ENCODE results near the gene MT1A.

The MT1A gene

DNA sequence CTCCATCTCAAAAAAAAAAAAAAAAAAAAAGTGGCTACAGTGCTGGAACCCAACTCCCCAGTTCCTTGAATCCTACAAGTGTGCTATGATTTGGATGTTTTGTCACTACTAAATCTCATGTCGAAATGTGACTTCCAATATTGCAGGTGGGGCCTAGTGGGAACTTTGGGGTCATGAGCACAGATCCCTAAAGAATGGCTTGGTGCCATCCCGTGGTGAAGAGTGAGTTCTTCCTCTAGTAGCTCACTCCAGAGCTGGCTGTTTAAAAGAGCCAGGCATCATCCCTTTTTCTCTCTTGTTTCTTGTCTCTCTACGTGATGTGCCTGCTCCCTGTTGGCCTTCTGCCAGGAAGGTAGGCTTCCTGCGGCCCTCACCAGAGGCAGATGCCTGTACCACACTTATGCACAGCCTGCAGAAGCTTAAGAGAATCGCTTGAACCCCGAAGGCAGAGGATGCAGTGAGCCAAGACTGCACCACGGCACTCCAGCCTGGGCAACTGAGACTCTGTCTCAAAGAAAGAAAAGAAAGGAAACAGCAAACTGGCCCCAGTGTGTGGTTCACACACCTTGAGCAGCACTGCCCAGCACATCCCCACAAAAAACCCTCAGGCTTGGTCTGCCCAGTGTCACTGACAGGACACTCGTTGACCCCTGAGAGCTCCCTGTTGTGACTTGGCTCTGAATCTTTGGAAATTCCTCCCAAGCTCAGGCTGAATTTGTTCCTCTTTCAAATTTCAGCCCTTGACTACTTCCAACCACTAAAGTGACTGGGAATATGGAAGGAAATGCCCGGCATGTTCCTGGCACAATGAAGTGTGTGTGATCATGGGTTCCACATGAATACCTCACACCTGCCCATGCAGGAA, 9.7 kb upstream of the MT1A start:
- TF ChIP-seq EZH2phosphoT487 (IDR thresholded peaks at IDR 0.05; ENCODE audit: borderline replicate concordance, low read length), result no peak
- TF ChIP-seq, protein P1, sequence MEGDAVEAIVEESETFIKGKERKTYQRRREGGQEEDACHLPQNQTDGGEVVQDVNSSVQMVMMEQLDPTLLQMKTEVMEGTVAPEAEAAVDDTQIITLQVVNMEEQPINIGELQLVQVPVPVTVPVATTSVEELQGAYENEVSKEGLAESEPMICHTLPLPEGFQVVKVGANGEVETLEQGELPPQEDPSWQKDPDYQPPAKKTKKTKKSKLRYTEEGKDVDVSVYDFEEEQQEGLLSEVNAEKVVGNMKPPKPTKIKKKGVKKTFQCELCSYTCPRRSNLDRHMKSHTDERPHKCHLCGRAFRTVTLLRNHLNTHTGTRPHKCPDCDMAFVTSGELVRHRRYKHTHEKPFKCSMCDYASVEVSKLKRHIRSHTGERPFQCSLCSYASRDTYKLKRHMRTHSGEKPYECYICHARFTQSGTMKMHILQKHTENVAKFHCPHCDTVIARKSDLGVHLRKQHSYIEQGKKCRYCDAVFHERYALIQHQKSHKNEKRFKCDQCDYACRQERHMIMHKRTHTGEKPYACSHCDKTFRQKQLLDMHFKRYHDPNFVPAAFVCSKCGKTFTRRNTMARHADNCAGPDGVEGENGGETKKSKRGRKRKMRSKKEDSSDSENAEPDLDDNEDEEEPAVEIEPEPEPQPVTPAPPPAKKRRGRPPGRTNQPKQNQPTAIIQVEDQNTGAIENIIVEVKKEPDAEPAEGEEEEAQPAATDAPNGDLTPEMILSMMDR (IDR thresholded peaks at IDR 0.05; ENCODE audit: low read depth, low read length, poor library complexity, severe bottlenecking), result no peak
- Histone ChIP-seq H4K20me1 (ENCODE audit: control insufficient read depth, insufficient read depth, low read depth, low read length) (no peaks in the 10 kb centered on the region), H3K4me2 (ENCODE audit: low read length) (no peak overlapping the region), H3K4me1 (ENCODE audit: control insufficient read depth, low read length) (no peaks in the 10 kb centered on the region), H3K79me2 (ENCODE audit: control insufficient read depth, low read length) (no peaks in the 10 kb centered on the region), H3K27me3 (ENCODE audit: control insufficient read depth, low read length) (peaks cover 41% of the 10 kb centered on the region), H3K9me3 (ENCODE audit: control insufficient read depth, insufficient read depth, low read length) (no peaks in the 10 kb centered on the region), H3K27ac (ENCODE audit: low read depth, low read length) (no peak overlapping the region), H3F3A (ENCODE audit: control insufficient read depth, insufficient read depth) (no peaks in the 10 kb centered on the region), H3K4me3 (ENCODE audit: low read length) (no peak overlapping the region), H3K9me2 (replicated peaks; ENCODE audit: control insufficient read depth, low read length) (no peaks in the 10 kb centered on the region), H3K36me3 (ENCODE audit: control insufficient read depth, low read length) (no peaks in the 10 kb centered on the region)

DNA sequence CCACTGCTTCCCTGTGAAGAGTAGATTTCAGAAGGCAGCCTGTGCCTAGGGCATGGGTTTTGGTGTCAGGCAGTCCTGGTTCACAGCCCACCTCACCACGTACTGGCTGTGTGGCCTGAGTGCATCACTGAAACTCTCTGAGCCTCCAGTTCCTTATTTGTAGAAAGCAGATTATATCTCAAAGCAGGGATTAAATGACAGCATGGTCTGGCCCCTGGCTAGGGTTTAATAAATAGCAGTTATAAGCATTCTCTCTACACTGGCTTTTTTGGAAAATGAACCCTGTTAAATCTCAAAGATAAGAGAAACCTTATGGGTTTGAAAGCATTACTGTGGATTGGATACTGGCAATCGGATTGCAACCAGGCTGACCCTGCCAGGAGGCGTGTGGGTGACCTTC, 8.9 kb upstream of the MT1A start:
- Histone ChIP-seq H3F3A (ENCODE audit: control insufficient read depth, insufficient read depth) (no peaks in the 10 kb centered on the region), H3K4me1 (ENCODE audit: control insufficient read depth, low read length) (no peaks in the 10 kb centered on the region), H3K4me2 (ENCODE audit: low read length) (no peak overlapping the region), H3K9me2 (replicated peaks; ENCODE audit: control insufficient read depth, low read length) (no peaks in the 10 kb centered on the region), H3K36me3 (ENCODE audit: control insufficient read depth, low read length) (no peaks in the 10 kb centered on the region), H3K27ac (ENCODE audit: low read depth, low read length) (no peak overlapping the region), H3K9me3 (ENCODE audit: control insufficient read depth, insufficient read depth, low read length) (no peaks in the 10 kb centered on the region), H3K79me2 (ENCODE audit: control insufficient read depth, low read length) (no peaks in the 10 kb centered on the region), H3K27me3 (ENCODE audit: control insufficient read depth, low read length) (peaks cover 48% of the 10 kb centered on the region), H4K20me1 (ENCODE audit: control insufficient read depth, insufficient read depth, low read depth, low read length) (no peaks in the 10 kb centered on the region), H3K4me3 (ENCODE audit: low read length) (no peak overlapping the region)
- no peak for TF ChIP-seq EZH2phosphoT487 (IDR thresholded peaks at IDR 0.05; ENCODE audit: borderline replicate concordance, low read length)
- TF ChIP-seq, protein P1 (IDR thresholded peaks at IDR 0.05; ENCODE audit: low read depth, low read length, poor library complexity, severe bottlenecking), result no peak

DNA sequence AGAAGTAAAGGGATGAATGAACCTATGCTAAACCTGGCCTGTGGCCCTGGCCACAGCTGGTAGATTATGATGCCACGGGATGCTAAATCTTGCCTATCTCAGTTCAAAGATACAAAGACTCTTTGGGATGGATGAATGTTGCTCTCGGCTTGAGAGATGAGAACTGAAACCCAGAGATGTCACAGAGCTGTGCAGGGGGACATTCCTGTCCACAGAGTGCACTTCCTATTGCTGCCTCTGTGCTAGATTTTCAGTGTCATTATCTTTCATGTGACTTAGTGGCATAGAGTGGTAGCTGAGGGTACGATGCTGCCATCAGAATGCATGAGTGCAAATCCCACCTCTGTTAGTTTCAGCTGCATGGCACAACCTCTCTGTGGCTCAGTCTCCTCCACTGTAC, 8.3 kb upstream of the MT1A start:
- H3K27ac ChIP-seq (ENCODE audit: low read depth, low read length), result no peak overlapping the region
- H3K4me2 ChIP-seq (ENCODE audit: low read length), result no peak overlapping the region
- H3K9me2 ChIP-seq (replicated peaks; ENCODE audit: control insufficient read depth, low read length), result no peaks in the 10 kb centered on the region
- H4K20me1 ChIP-seq (ENCODE audit: control insufficient read depth, insufficient read depth, low read depth, low read length), result no peaks in the 10 kb centered on the region
- no peaks in the 10 kb centered on the region for H3K79me2 ChIP-seq (ENCODE audit: control insufficient read depth, low read length)
- no peaks in the 10 kb centered on the region for H3K36me3 ChIP-seq (ENCODE audit: control insufficient read depth, low read length)
- H3K9me3 ChIP-seq (ENCODE audit: control insufficient read depth, insufficient read depth, low read length), result no peaks in the 10 kb centered on the region
- TF ChIP-seq, protein P1 (IDR thresholded peaks at IDR 0.05; ENCODE audit: low read depth, low read length, poor library complexity, severe bottlenecking), result no peak
- no peak for TF ChIP-seq EZH2phosphoT487 (IDR thresholded peaks at IDR 0.05; ENCODE audit: borderline replicate concordance, low read length)
- H3F3A ChIP-seq (ENCODE audit: control insufficient read depth, insufficient read depth), result no peaks in the 10 kb centered on the region
- no peak overlapping the region for H3K4me3 ChIP-seq (ENCODE audit: low read length)
- H3K4me1 ChIP-seq (ENCODE audit: control insufficient read depth, low read length), result no peaks in the 10 kb centered on the region
- H3K27me3 ChIP-seq (ENCODE audit: control insufficient read depth, low read length), result peaks cover 53% of the 10 kb centered on the region
